Fibroblast of the aortic adventitia (primary cell): ENCODE results near the gene PSMB10. TPM values are rescaled to one million over a fixed set of nuclear protein-coding genes. Genes with fewer than 3 reads are reported as not detected.

Source experiments
- DNase-seq: peaks from one replicate; pipeline ENCODE4 v3.0.0-alpha.2; 2010; ENCODE audit warnings: low read depth
- H3K4me3 ChIP-seq: 2 replicates; pipeline ENCODE4 v1.5.1; 2011; ENCODE audit warnings: low read depth, mild to moderate bottlenecking, control low read depth, low read length, moderate library complexity
- CTCF ChIP-seq: IDR thresholded peaks from 2 replicates; pipeline ENCODE4 v1.5.1; 2011; ENCODE audit warnings: mild to moderate bottlenecking, low read length, control low read depth, inconsistent platforms; ENCODE audit not compliant: insufficient read depth
- total RNA-seq: library from RNA; depleted of rRNA; stranded (reverse); fragments of >200 nt; gene quantifications from 2 replicates; pipeline ENCODE4 v1.2.3, GENCODE V29; 2012; ENCODE audit warnings: low replicate concordance

PSMB10 gene
- total RNA-seq, 1 donor, result 22.7 TPM

- no peak for DNase-seq
- no peak for TF ChIP-seq CTCF
- H3K4me3 ChIP-seq, result peak overlapping the region; percentile 96
Measured at GRCh38 chr16:67934306-67935100, 2.1 kb downstream of the PSMB10 start.

- no peak for TF ChIP-seq CTCF
- DNase-seq, result no peak
- H3K4me3 ChIP-seq, result no peak overlapping the region
Measured at GRCh38 chr16:67933805-67934204, 2.8 kb downstream of the PSMB10 start.

- H3K4me3 ChIP-seq, result no peak overlapping the region
- DNase-seq, result no peak
- no peak for TF ChIP-seq CTCF
Measured at GRCh38 chr16:67932462-67932840, 4.2 kb downstream of the PSMB10 start.

GRCh38 chr16:67931712-67932461, 4.8 kb downstream of the PSMB10 start, which contains the start of gene CTRL:
Gene CTRL (minus strand): TSS chr16:67931862. CDS start chr16:67931852, 10 bp downstream.
- H3K4me3 ChIP-seq, result no peak within 1 kb of the TSS
- TF ChIP-seq CTCF, result peak; percentile 33
- no peak for DNase-seq

- no peak for DNase-seq
- H3K4me3 ChIP-seq, result no peak overlapping the region
- no peak for TF ChIP-seq CTCF
Measured at GRCh38 chr16:67930678-67931211, 5.9 kb downstream of the PSMB10 start.

- no peak for DNase-seq
- TF ChIP-seq CTCF, result no peak
- H3K4me3 ChIP-seq, result no peak overlapping the region
Measured at GRCh38 chr16:67930191-67930590, 6.5 kb downstream of the PSMB10 start.
